ENCODE results near the gene TUT7.

TUT7 gene

DNA sequence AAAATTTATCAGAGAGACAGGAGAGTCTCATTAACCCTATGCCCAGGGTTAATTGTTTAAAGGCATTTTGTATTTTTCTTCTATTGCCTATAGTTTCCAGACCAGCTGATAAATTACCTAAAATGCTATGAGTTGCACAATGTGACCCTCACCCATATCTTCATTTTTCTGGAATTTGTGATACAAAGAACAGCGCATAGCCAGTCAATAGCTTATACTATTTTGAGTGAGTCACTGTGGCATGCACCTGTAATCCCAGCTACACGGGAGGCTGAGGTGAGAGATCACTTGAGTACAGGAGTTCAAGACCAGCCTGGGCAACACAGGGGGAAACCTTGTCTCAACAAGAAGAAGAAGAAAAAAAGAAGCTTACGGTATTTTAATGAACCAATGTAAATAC is 97.6 kb downstream of the TUT7 start:
- no peak for DNase-seq

DNA sequence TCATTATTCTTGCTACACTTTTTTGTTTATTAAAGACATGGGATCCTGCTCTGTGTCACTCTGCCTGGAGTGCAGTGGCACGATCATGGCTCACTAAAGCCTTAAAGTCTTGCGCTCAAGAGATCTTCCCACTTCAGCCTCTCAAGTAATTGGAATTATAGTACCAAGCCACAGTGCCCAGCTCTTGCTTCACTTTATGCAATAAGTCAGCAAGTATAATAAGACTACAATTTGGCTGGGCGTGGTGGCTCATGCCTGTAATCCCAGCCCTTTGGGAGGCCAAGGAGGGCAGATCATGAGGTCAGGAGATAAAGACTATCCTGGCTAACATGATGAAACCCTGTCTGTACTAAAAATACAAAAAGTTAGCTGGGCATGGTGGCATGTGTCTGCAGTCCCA is 100.6 kb downstream of the TUT7 start:
- DNase-seq: no peak

DNA sequence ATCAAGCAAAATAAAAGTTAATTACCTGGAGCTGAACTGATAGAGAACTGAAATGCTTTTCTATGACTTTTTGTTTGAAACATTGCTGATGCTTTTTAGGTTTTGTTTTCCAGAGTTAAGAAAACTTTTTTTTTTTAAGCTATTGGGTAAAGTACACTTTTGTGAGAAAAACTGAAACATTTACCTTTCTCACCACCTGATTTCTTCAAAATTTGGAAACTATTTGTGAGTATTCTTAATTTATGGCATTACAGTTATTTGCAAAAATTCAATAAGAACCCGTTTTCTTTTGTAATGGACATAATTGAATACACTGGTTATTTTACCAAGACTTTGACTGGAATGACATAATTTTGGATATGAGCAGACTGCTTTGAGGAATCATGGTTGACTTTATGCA is 101.3 kb downstream of the TUT7 start:
- DNase-seq: no peak

DNA sequence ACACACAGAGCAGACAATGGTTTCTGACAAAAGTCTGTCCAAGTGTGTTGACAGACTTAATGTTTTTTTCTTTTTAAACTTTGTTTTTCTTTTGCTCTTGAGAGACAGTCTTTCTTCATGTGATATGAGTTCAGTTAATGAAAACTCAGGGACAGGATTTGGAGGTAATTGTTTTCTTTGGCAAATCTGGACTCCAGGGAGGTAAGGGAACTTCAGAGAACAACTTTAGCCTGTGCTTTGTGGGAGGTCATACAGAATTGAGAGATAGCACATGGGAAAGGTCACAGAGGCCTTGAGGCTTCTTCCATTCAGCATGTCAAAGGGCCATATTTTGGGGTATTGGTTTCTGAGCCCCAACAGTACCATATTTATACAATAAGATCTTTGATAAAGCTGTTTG is 104.1 kb downstream of the TUT7 start:
- no peak for DNase-seq

DNA sequence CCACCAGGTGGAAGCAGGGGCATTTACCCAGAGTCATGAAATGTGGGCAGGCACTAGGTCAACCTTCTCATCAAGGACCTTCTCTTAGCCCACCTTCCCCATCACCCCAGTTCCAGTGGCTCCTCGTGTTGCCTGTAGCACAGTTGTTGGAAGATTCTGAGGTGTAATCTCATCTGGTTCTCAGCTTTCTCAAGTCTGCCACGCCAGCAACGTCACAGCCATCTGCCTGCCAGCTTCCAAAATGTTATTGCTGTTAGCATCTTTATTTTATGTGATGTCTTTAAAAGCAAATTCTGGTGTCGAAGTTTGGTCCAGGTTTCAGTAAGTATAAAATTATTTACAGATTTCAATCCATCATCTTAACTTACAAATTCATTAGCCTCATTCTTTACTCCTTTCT is 105.5 kb downstream of the TUT7 start:
- DNase-seq: no peak

DNA sequence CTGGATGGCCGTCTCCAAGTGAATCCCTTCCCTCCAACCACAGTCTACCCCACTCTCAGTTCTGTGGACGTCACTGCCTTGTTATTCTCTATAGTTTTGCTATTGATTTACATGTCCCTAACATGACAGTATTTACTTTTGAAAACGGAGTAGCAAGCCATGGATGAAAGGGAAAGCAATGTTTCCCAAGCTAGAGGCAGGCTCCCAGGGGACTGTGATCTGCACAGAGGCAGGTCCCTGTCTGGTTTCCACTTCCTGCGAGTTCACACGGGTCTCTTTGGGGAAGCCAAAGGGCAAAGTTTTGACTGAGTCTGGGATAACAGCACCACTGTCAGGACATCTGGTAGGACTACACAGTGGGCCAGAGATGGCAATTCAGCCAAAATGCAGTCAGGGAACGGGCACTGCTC is 107.5 kb downstream of the TUT7 start:
- DNase-seq: no peak

DNA sequence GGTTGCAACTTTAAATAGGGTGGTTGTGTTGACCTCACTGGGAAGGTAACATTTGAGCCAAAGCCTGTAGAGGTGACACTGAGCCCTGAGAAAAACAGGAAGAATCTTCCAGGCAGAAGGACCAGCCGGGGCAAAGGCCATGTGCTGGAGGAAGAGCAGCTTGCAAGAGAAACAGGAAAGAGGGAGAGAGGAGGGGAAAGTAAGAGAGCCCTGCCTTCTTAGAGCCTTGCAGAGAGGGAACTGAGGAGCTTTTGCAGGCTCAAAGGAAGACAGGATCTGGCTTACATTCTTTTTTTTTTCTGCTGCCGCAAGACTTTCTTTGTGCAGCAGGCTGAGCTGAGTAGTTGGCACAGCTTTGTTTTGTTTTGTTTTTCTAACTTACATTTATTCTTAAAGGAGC is 112.1 kb downstream of the TUT7 start:
- no peak for DNase-seq

DNA sequence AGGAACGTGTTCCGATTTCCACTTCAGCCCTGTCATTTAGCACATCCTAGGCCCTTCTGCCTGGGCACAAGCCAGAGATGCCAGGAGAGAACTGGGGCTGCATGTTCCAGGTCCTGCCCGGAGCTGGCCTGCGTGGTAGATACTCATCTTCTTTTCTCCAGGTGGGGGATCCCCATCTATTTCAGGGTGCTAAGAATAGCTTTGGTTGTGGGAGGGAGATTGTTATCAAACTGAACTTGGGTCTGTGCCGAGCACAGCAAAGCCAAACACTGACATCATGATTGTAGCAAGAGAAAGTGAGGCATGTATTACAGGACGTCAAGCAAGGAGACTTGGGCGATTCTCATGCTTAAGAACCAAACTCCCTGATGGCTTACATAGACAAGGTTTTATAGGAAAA is 113.0 kb downstream of the TUT7 start:
- DNase-seq: no peak

DNA sequence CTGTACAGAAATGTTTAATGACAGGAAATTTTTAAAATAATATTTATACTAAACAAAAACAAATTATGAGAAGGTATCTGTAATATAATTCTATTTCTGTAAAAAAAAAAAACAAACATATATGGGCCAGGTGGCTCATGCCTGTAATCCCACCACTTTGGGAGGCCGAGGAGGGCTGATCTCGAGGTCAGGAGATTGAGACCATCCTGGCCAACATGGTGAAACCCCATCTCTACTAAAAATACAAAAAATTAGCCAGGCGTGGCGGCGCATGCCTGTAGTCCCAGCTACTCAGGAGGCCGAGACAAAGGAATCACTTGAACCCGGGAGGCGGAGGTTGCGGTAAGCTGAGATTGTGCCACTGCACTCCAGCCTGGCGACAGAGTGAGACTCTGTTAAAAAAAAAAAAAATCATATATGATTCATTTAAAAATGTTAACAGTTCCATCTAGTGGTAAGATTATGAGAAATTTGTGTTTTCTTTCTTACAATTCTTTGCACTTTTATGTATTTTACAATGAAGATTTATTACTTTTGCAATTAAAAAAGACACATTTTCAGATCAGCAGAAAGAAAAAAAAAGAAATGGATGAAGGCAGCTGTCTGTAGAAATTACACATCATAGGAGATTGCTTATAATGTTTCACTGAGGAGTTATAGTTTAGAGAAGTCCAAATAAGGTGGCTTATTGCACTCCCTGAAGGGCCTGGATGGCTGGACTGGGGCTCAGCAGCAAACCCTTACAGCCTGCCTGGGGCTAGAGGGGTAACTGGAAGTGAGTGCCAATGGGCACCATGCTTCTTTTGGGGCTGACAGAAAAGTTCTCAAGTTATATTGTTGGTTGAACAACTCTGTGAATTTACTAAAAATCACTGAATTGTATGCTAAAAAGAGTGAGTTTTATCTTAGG is 115.1 kb downstream of the TUT7 start:
- DNase-seq: no peak

Data from SIG-M5 (cell line).